HCT116 (cell line): Measurements from ENCODE around the gene GRIN2A. TPM values are rescaled to one million over a fixed set of nuclear protein-coding genes. Genes with fewer than 3 reads are reported as not detected.

Source experiments
- ATAC-seq: fragments of 200-7000 bp; cut with Tn5 transposase; 2 replicates; pipeline ENCODE4 v1.9.1; 2020; ENCODE audit warnings: mild to moderate bottlenecking, moderate library complexity
- BruUV-seq: library from RNA; stranded (reverse); fragments of 400-500 nt; replicated peaks from 2 replicates; lab custom pipeline; 2021; lab: Mats Ljungman, UMichigan
- CTCF ChIA-PET: fragments of 300-600 bp; sonication (Branson Sonifier 250); formaldehyde crosslinking; loops from one replicate; lab custom pipeline; 2021; ENCODE audit warnings: antibody characterized with exemption; lab: Charles Lee
- POLR2A ChIA-PET: fragments of 300-600, 350-600 bp; sonication (Branson Sonifier 250); formaldehyde crosslinking; loops from one replicate; lab custom pipeline; 2021; ENCODE audit warnings: antibody characterized with exemption; lab: Charles Lee
- RAD21 ChIA-PET, 2 experiments: fragments of 300-600 bp; sonication (Branson Sonifier 250); formaldehyde crosslinking; loops; one replicate each; lab custom pipeline; 2023; ENCODE audit warnings: low total read pairs in 2 of 2; ENCODE audit not compliant: uncharacterized antibody in 2 of 2, unreplicated experiment in 2 of 2, low non-redundant PET in 1 of 2; lab: Charles Lee
- DNase-seq: peaks from one replicate; pipeline ENCODE4 v3.0.0-alpha.2; 2010; ENCODE audit warnings: low read depth, low spot score
- H2AFZ ChIP-seq: fragments of 200-600 bp; shearing (Covaris generic), sonication (generic); 2 replicates; pipeline ENCODE4 v1.6.1; 2017; ENCODE audit warnings: low read depth, mixed run types, mixed read lengths, antibody characterized with exemption, low read length; ENCODE audit not compliant: poor library complexity, severe bottlenecking
- H3K27ac ChIP-seq: 2 replicates; pipeline ENCODE4 v1.5.1; 2012; ENCODE audit warnings: low read depth, low read length
- H3K27me3 ChIP-seq: fragments of 200-600 bp; sonication (generic); 2 replicates; pipeline ENCODE4 v1.6.1; 2016; ENCODE audit warnings: mixed run types, low read length, mixed read lengths; ENCODE audit not compliant: insufficient read depth
- H3K36me3 ChIP-seq, 2 experiments: fragments of 200-500 bp in 1 of 2; fragments of 200-600 bp in 1 of 2; sonication (Bioruptor generic) in 1 of 2; sonication (generic) in 1 of 2; 2 replicates each; pipeline versions ENCODE4 v1.5.1 to v1.6.1; 2014 to 2016; ENCODE audit warnings: low read length in 2 of 2, inconsistent platforms in 1 of 2, mixed read lengths in 1 of 2, mixed run types in 1 of 2; ENCODE audit not compliant: insufficient read depth in 2 of 2, control insufficient read depth in 1 of 2
- H3K4me1 ChIP-seq, 2 experiments: fragments of 200-600 bp in 1 of 2; sonication (generic) in 1 of 2; 2 replicates each; pipeline versions ENCODE4 v1.5.1 to v1.6.1; 2012 to 2017; ENCODE audit warnings: low read length in 2 of 2, inconsistent platforms in 1 of 2, mild to moderate bottlenecking in 1 of 2, mixed read lengths in 1 of 2, mixed run types in 1 of 2, moderate library complexity in 1 of 2; ENCODE audit not compliant: insufficient read depth in 2 of 2, control insufficient read depth in 1 of 2
- H3K4me2 ChIP-seq: fragments of 200-600 bp; sonication (generic); 2 replicates; pipeline ENCODE4 v1.6.1; 2017; ENCODE audit warnings: mixed run types, low read length, mixed read lengths
- H3K4me3 ChIP-seq, 2 experiments: fragments of 200-600 bp in 1 of 2; sonication (generic) in 1 of 2; replicated peaks in 1 of 2; 2 replicates each; pipeline ENCODE4 v1.5.1; 2011 to 2016; ENCODE audit warnings: low read length in 2 of 2, control low read depth in 1 of 2, low read depth in 1 of 2, mild to moderate bottlenecking in 1 of 2, mixed read lengths in 1 of 2, mixed run types in 1 of 2
- H3K79me2 ChIP-seq: fragments of 200-600 bp; sonication (generic); 2 replicates; pipeline ENCODE4 v1.6.1; 2017; ENCODE audit warnings: mild to moderate bottlenecking, mixed run types, low read length, moderate library complexity, mixed read lengths; ENCODE audit not compliant: insufficient read depth
- H3K9ac ChIP-seq: fragments of 200-600 bp; sonication (generic); 2 replicates; pipeline ENCODE4 v1.6.1; 2016; ENCODE audit warnings: low read length, mixed read lengths
- H3K9me2 ChIP-seq: fragments of 200-600 bp; sonication (generic), shearing (Covaris generic); 2 replicates; pipeline ENCODE4 v1.6.1; 2017; ENCODE audit warnings: mixed run types, mild to moderate bottlenecking, moderate library complexity; ENCODE audit not compliant: insufficient read depth
- H3K9me3 ChIP-seq, 2 experiments: fragments of 200-500 bp in 1 of 2; fragments of 200-600 bp in 1 of 2; sonication (Bioruptor generic) in 1 of 2; sonication (generic) in 1 of 2; 2 replicates each; pipeline ENCODE4 v1.6.1; 2014 to 2017; ENCODE audit warnings: low read length in 2 of 2, mixed read lengths in 2 of 2, inconsistent platforms in 1 of 2, low read depth in 1 of 2, mild to moderate bottlenecking in 1 of 2, mixed run types in 1 of 2, moderate library complexity in 1 of 2; ENCODE audit not compliant: control insufficient read depth in 1 of 2, insufficient read depth in 1 of 2
- H4K20me1 ChIP-seq: fragments of 200-600 bp; sonication (generic), shearing (Covaris generic); 2 replicates; pipeline ENCODE4 v1.6.1; 2017; ENCODE audit warnings: mixed run types, mild to moderate bottlenecking, moderate library complexity; ENCODE audit not compliant: insufficient read depth
- CEBPB ChIP-seq: IDR thresholded peaks from 2 replicates; pipeline ENCODE4 v1.6.1; 2012; ENCODE audit warnings: low read depth
- ELF1 ChIP-seq: IDR thresholded peaks from 2 replicates; pipeline ENCODE4 v1.6.1; 2012; ENCODE audit warnings: low read depth, borderline replicate concordance
- JUND ChIP-seq: IDR thresholded peaks from 2 replicates; pipeline ENCODE4 v1.6.1; 2012
- POLR2AphosphoS5 ChIP-seq: IDR thresholded peaks from 2 replicates; pipeline ENCODE4 v1.6.1; 2011; ENCODE audit warnings: mild to moderate bottlenecking, low read depth, low read length, moderate library complexity
- SIN3A ChIP-seq: IDR thresholded peaks from 2 replicates; pipeline ENCODE4 v1.6.1; 2012; ENCODE audit warnings: low read depth
- TCF7L2 ChIP-seq: IDR thresholded peaks from 2 replicates; pipeline ENCODE4 v1.7.0; 2011; ENCODE audit warnings: borderline replicate concordance, inconsistent platforms; ENCODE audit not compliant: insufficient read depth, insufficient read length; ENCODE audit errors: extremely low read depth
- YY1 ChIP-seq: IDR thresholded peaks from 2 replicates; pipeline ENCODE4 v1.6.1; 2011; ENCODE audit warnings: low read length, low read depth, moderate library complexity, mild to moderate bottlenecking; ENCODE audit not compliant: insufficient replicate concordance; ENCODE audit errors: extremely low read depth
- ZBTB33 ChIP-seq: IDR thresholded peaks from 2 replicates; pipeline ENCODE4 v1.6.1; 2011; ENCODE audit warnings: mild to moderate bottlenecking, low read length, moderate library complexity; ENCODE audit not compliant: insufficient replicate concordance; ENCODE audit errors: extremely low read depth
- ZNF274 ChIP-seq: fragments of 200-500 bp; sonication (Bioruptor generic); IDR thresholded peaks from 2 replicates; pipeline ENCODE4 v1.6.1; 2014; ENCODE audit warnings: mild to moderate bottlenecking, low read depth, low read length, inconsistent platforms
- intact Hi-C: fragments of 100-400 bp; cut with micrococcal nuclease; formaldehyde crosslinking; loops from 2 replicates; pipeline ENCODE4 v1.10.0; 2022
- total RNA-seq: library from RNA; stranded (reverse); gene quantifications from one replicate; pipeline ENCODE4 v1.2.1, GENCODE V29; 2021; ENCODE audit not compliant: unreplicated experiment
- TF ChIP-seq, protein P1 (sequence below), 3 experiments: fragments of 200-600 bp in 1 of 3; sonication (generic) in 1 of 3; IDR thresholded peaks in 2 of 3; conservative IDR thresholded peaks in 1 of 3; 2 replicates each; pipeline ENCODE4 v1.5.1; 2012 to 2017; ENCODE audit warnings: low read depth in 2 of 3, low read length in 2 of 3, antibody characterized with exemption in 1 of 3, borderline replicate concordance in 1 of 3, control low read depth in 1 of 3, mild to moderate bottlenecking in 1 of 3, mixed read lengths in 1 of 3, mixed run types in 1 of 3, moderate library complexity in 1 of 3; ENCODE audit not compliant: insufficient read depth in 1 of 3

The GRIN2A gene
- total RNA-seq, 1 experiment from 2014 or later, result 0.02 TPM

DNA sequence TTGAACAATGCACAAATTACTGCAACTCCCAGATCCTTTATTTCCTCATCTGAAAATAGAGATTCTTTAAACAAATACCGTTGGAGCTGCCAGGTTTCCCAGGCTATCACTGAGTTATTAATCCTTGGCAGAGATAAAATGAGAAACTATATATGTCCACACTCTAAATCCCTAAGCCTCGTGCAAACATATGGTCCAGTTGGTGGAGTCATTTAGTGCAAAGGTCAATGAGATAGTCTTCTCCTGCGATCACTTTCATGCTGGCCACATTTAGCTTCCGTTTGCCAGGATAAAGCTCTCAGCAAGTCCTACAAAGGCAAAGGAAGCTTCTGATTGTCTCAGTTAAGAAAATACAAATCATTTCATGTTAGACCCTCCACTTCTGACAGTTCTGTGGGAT, 11.0 kb downstream of the GRIN2A start:
- no peaks in the 10 kb centered on the region for H3K79me2 ChIP-seq
- no peaks in the 10 kb centered on the region for H3K9me2 ChIP-seq
- no peaks in the 10 kb centered on the region for H3K9me3 ChIP-seq
- intact Hi-C loops, result no loop called here
- H4K20me1 ChIP-seq, result no peaks in the 10 kb centered on the region
- H3K27ac ChIP-seq, result no peak overlapping the region
- ChIA-PET POLR2A (no interaction called here), CTCF (no interaction called here), RAD21 (no interaction called here)
- TF ChIP-seq YY1 (no peak), JUND (no peak), SIN3A (no peak), ELF1 (no peak)
- no peak overlapping the region for H3K4me3 ChIP-seq
- no peak overlapping the region for H3K4me2 ChIP-seq
- no peak for DNase-seq
- ATAC-seq, result no peak
- BruUV-seq, result no TSS peak
- H3K27me3 ChIP-seq, result peaks cover 20% of the 10 kb centered on the region; the same call in 1 of the 2 replicates
- no peaks in the 10 kb centered on the region; a peak in 1 of 4 replicates for H3K4me1 ChIP-seq
- no peaks in the 10 kb centered on the region for H3K36me3 ChIP-seq
- H3K9ac ChIP-seq, result no peak overlapping the region
- H2AFZ ChIP-seq, result no peak overlapping the region

DNA sequence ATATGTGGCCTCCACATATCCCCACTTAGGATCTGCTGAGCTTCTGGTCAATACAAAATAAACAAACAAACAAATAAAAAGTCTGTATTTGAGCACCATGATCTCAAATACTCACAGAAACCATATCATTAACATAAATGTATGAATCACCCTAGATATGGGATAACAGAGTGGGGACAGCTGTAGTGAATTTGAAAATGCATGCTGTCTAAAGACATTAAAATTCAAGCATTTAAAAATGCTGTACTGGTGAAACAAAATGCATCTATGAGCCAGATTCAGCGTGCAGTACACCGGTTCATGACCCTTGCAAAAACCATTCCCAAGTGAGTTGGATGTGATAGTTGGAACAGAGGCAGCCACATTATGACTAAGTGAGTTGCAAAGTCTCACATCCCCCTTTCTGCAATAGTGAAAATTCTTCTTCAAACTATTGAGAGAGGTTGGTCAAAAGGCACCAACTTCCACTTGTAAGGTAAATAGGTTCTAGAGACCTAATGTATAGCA, 12.3 kb downstream of the GRIN2A start:
- Histone ChIP-seq H3K79me2 (no peaks in the 10 kb centered on the region), H3K9ac (no peak overlapping the region), H3K4me3 (no peak overlapping the region), H3K9me2 (no peaks in the 10 kb centered on the region), H4K20me1 (no peaks in the 10 kb centered on the region), H3K4me1 (no peaks in the 10 kb centered on the region; a peak in 1 of 4 replicates), H2AFZ (no peak overlapping the region), H3K27ac (no peak overlapping the region), H3K27me3 (peaks cover 22% of the 10 kb centered on the region; the same call in 1 of the 2 replicates), H3K36me3 (no peaks in the 10 kb centered on the region), H3K9me3 (no peaks in the 10 kb centered on the region), H3K4me2 (no peak overlapping the region)
- intact Hi-C loops, result no loop called here
- ATAC-seq (no peak), DNase-seq (no peak)
- no peak for TF ChIP-seq CEBPB
- TF ChIP-seq, protein P1, sequence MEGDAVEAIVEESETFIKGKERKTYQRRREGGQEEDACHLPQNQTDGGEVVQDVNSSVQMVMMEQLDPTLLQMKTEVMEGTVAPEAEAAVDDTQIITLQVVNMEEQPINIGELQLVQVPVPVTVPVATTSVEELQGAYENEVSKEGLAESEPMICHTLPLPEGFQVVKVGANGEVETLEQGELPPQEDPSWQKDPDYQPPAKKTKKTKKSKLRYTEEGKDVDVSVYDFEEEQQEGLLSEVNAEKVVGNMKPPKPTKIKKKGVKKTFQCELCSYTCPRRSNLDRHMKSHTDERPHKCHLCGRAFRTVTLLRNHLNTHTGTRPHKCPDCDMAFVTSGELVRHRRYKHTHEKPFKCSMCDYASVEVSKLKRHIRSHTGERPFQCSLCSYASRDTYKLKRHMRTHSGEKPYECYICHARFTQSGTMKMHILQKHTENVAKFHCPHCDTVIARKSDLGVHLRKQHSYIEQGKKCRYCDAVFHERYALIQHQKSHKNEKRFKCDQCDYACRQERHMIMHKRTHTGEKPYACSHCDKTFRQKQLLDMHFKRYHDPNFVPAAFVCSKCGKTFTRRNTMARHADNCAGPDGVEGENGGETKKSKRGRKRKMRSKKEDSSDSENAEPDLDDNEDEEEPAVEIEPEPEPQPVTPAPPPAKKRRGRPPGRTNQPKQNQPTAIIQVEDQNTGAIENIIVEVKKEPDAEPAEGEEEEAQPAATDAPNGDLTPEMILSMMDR (IDR thresholded peaks at IDR 0.05 in 2 of 3, conservative IDR thresholded peaks at IDR 0.05 in 1 of 3; ENCODE audit: borderline replicate concordance in 1 of 3, insufficient read depth in 1 of 3, low read depth in 2 of 3, low read length in 2 of 3), result no peak
- TF ChIP-seq ZNF274, result no peak
- no peak for TF ChIP-seq POLR2AphosphoS5
- TF ChIP-seq ZBTB33, result no peak
- TF ChIP-seq SIN3A, result no peak
- TF ChIP-seq TCF7L2, result no peak
- ChIA-PET POLR2A (no interaction called here), CTCF (no interaction called here), RAD21 (interaction anchor here in 1 of 2 experiments (0.7 kb wide), 1 partner anchor 1306 kb away, joined by 3 read pairs; no protein-coding TSS in a partner anchor)
- no TSS peak for BruUV-seq
